Ovary (tissue), 9 donors: Measurements from ENCODE around the gene ASXL2. TPM values are rescaled to one million over a fixed set of nuclear protein-coding genes. Genes with fewer than 3 reads are reported as not detected.

Experiments
- DNase-seq, 5 donors: peaks; one replicate each; pipeline ENCODE4 v3.0.0-alpha.2; 2019 to 2020
- H3K27ac ChIP-seq, 2 donors: fragments of 200-600 bp; one replicate each; pipeline versions ENCODE4 v1.5.1 to v1.8.0; 2019 to 2022
- H3K27me3 ChIP-seq: fragments of 200-600 bp; one replicate; pipeline ENCODE4 v1.8.0; 2022
- H3K36me3 ChIP-seq: fragments of 200-600 bp; sonication (generic); one replicate; pipeline ENCODE4 v1.5.1; 2019
- H3K4me1 ChIP-seq: one replicate; pipeline ENCODE4 v1.8.1; 2013; ENCODE audit warnings: mild to moderate bottlenecking, moderate library complexity; ENCODE audit not compliant: insufficient read depth
- H3K4me3 ChIP-seq: fragments of 200-600 bp; sonication (generic); one replicate; pipeline ENCODE4 v1.5.1; 2017
- H3K9me3 ChIP-seq, 2 donors: fragments of 200-600 bp in 1 of 2; sonication (generic) in 1 of 2; one replicate each; pipeline versions ENCODE4 v1.5.1 to v1.8.1; 2013 to 2019; ENCODE audit warnings: mild to moderate bottlenecking in 1 of 2, moderate library complexity in 1 of 2
- CTCF ChIP-seq, 3 donors: fragments of 450-650 bp in 2 of 3; fragments of 200-600 bp in 1 of 3; IDR thresholded peaks; one replicate each; pipeline versions ENCODE4 v1.5.1 to v1.8.0; 2016 to 2022; ENCODE audit warnings: antibody characterized with exemption in 3 of 3, mild to moderate bottlenecking in 1 of 3
- EP300 ChIP-seq: sonication (generic); formaldehyde crosslinking; IDR thresholded peaks from one replicate; pipeline ENCODE4 v1.6.1; 2017; ENCODE audit warnings: antibody characterized with exemption
- POLR2A ChIP-seq: fragments of 450-650 bp; IDR thresholded peaks from one replicate; pipeline ENCODE4 v1.6.1; 2017; ENCODE audit warnings: antibody characterized with exemption, mild to moderate bottlenecking, moderate library complexity
- WGBS, 3 donors: extraction: QIAGEN DNeasy Blood & Tissue Kit in 1 of 3; methylation state at CpG; one replicate each; pipeline versions ENCODE4 v1.1.5 to v1.1.7; 2013 to 2017; 5-methylcytosine and 5-hydroxymethylcytosine counted together
- intact Hi-C, 4 donors: fragments of 100-400 bp; cut with DNase I; formaldehyde crosslinking; loops; one replicate each; pipeline versions ENCODE4 v1.11.0 to v1.15.1; 2022 to 2023
- polyA plus RNA-seq, 2 donors: library from polyadenylated mRNA; stranded (reverse); fragments of 200-250 nt in 1 of 2; fragments of 350-450 nt in 1 of 2; fragmentation: Illumina TruSeq in 1 of 2; extraction: RNeasy Lipid Tissue Mini Kit (QIAGEN cat#74804) in 1 of 2; gene quantifications; one replicate each; pipeline ENCODE4 v1.2.3, GENCODE V29; 2013 to 2014
- total RNA-seq, 7 donors: library from RNA; depleted of rRNA in 2 of 7; stranded (reverse); fragments of >200 nt in 2 of 7; fragmentation: NEBNext Ultra II Directional in 3 of 7; extraction: Animal tissue kit (Norgen Biotek cat#: 25700) in 3 of 7; gene quantifications; one replicate each; pipeline versions ENCODE4 v1.1.0 to v1.2.4, GENCODE V29; 2016 to 2023
- donor health status: DM: no; HTN: no; CAD: no; lungs with moderate emphysema.
- donor health status: DM: no; HTN: no; CAD: no.
- donor health status: Bipolar disorder and iron deficiency.
- donor health status: DM: yes; HTN: yes; CAD: no.
- donor health status: DM: no; HTN: no; CAD: no.
- donor health status: DM: yes; HTN: yes; CAD: no.

Gene ASXL2
- total and polyA plus RNA-seq, 9 donors, result 3.0 to 25.0 (median 16.4) TPM

DNA sequence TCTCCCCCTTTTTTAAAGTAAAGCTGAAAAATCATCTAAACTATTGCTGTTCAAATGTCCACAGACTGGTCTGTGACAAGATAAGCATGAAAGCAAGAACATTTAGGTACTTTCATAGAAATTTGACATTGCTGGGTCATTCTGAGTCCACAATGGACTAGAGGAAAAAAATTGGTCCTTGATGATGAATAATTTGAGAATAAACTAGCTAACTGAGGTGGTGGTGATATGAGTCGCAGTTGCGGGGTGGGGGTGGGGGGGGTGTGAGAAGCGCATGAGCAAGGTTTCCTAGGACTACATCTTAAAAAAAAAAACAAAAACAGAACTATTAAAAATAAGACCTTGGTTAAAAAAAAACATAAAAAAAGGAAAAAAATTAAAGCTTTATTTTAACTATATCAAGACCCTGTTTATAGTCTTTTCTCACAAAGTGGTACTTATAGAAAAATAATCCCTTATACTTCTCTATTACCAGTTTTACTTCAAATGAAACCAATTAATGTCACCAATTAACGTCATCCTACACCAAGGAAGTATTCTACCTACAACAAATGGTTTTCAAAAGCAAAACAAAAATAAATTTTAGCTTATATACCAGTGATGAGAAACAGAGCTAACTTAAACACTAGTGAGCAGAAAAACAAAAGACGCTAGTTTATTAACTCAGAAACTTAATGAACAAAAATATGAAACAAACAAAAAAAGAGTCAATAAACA is 88.1 kb downstream of the ASXL2 start:
- DNase-seq, result no peak
- no peaks in the 10 kb centered on the region for H3K9me3 ChIP-seq
- intact Hi-C loops, result no loop called here
- no peak overlapping the region for H3K27ac ChIP-seq
- no peak overlapping the region for H3K4me3 ChIP-seq
- 85 to 93% (median 90%) methylated on average over 5 of the region's 5 CpGs for WGBS, 3 donors
- no peaks in the 10 kb centered on the region for H3K36me3 ChIP-seq
- no peaks in the 10 kb centered on the region for H3K27me3 ChIP-seq
- no peaks in the 10 kb centered on the region for H3K4me1 ChIP-seq
- TF ChIP-seq EP300, result no peak

DNA sequence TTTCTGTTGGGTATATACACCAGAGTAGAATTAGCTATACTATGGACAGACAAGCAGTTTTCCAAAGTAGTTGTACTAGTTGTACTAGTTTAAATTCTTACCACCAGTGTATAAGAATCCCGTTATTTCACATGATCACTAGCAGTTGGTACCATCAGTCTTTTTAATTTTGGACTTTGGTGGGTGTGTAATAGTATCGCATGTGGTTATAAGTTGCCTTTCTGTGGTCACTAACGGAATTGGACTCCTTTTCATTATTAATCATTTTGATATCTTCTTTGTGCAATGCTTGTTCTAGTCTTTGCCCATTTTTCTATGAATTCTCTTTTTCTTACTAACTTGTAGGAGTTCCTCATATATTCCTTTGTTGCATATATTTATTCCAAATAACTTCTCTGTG is 89.8 kb downstream of the ASXL2 start:
- WGBS, 3 donors, result 97 to 98% (median 97%) methylated on average over 3 of the region's 3 CpGs
- Histone ChIP-seq H3K4me3 (no peak overlapping the region), H3K36me3 (no peaks in the 10 kb centered on the region), H3K27me3 (no peaks in the 10 kb centered on the region), H3K27ac (no peak overlapping the region), H3K4me1 (no peaks in the 10 kb centered on the region), H3K9me3 (no peaks in the 10 kb centered on the region)
- no peak for TF ChIP-seq POLR2A
- no peak for TF ChIP-seq EP300
- TF ChIP-seq CTCF (IDR thresholded peaks at IDR 0.05), result no peak
- no peak for DNase-seq
- intact Hi-C loops, result no loop called here

- Histone ChIP-seq H3K9me3 (no peaks in the 10 kb centered on the region), H3K27me3 (no peaks in the 10 kb centered on the region), H3K4me3 (no peak overlapping the region), H3K27ac (no peak overlapping the region), H3K36me3 (no peaks in the 10 kb centered on the region), H3K4me1 (no peaks in the 10 kb centered on the region)
- 56 to 77% (median 59%) methylated on average over 2 of the region's 2 CpGs for WGBS, 3 donors
- DNase-seq, result no peak
- no peak for TF ChIP-seq CTCF (IDR thresholded peaks at IDR 0.05)
- TF ChIP-seq POLR2A, result no peak
- TF ChIP-seq EP300, result no peak
- intact Hi-C loops, result no loop called here
These were observed 91.3 kb downstream of the ASXL2 start for GRCh38 chr2:25787020-25787419.

DNA sequence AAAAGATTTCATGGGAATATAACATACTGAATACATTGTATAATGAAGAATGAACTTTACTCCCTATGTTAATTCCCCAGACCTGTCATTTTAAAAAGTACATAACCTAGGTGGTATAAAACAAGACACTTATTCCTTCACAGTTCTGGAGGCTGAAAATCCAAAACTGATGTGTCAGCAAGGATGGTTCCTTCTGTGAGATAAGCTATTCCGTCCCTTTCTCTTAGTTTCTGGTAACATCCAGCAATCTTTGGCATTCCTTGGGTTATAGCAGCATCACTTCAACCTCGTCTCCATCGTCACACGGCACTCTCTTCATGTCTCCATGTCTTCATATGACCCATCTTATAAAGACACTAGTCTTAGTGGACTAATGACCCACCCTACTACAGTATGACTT is 93.9 kb downstream of the ASXL2 start:
- no peak overlapping the region for H3K4me3 ChIP-seq
- no peaks in the 10 kb centered on the region for H3K4me1 ChIP-seq
- no peaks in the 10 kb centered on the region for H3K9me3 ChIP-seq
- H3K27me3 ChIP-seq, result no peaks in the 10 kb centered on the region
- TF ChIP-seq CTCF (IDR thresholded peaks at IDR 0.05), result no peak
- no peak for TF ChIP-seq POLR2A
- no peak for TF ChIP-seq EP300
- no peaks in the 10 kb centered on the region for H3K36me3 ChIP-seq
- 97 to 98% (median 98%) methylated on average over 4 of the region's 4 CpGs for WGBS, 3 donors
- no peak for DNase-seq
- intact Hi-C loops, result no loop called here
- no peak overlapping the region for H3K27ac ChIP-seq

DNA sequence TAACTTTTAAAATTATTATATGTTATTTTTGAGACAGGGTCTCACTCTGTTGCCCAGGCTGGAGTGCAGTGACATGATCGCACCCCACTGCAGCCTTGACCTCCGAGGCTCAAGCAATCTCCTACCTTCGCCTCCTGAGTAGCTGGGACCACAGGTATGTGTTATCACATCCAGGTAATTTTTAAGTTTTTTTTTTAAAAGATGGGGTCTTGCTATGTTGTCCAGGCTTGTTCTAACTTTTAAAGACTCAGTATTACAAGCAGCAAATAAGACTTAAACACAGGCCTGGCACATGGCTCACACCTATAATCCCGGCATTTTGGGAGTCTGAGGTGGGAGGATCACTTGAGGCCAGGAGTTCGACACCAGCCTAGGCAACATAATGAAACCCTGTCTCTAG is 101.2 kb downstream of the ASXL2 start:
- Histone ChIP-seq H3K9me3 (no peaks in the 10 kb centered on the region), H3K36me3 (no peaks in the 10 kb centered on the region), H3K27ac (no peak overlapping the region), H3K4me1 (no peaks in the 10 kb centered on the region), H3K4me3 (no peak overlapping the region), H3K27me3 (no peaks in the 10 kb centered on the region)
- WGBS, 3 donors, result 95 to 98% (median 97%) methylated on average over 5 of the region's 5 CpGs
- no peak for DNase-seq
- intact Hi-C loops, result no loop called here
- TF ChIP-seq CTCF (IDR thresholded peaks at IDR 0.05) (no peak), EP300 (no peak), POLR2A (no peak)
